K562 (cell line): ENCODE results near the gene TMEM203. TPM values are rescaled to one million over a fixed set of nuclear protein-coding genes. Genes with fewer than 3 reads are reported as not detected.
A peak's percentile ranks its signal among the peaks of the same experiment; 100 is the strongest.

Experiments
- BHLHE40 ChIP-seq: IDR thresholded peaks from 2 replicates; pipeline ENCODE4 v1.6.1; 2011; ENCODE audit warnings: low read length, improper control_type of control experiment
- CHD1 ChIP-seq: fragments of 200-600 bp; sonication (generic); IDR thresholded peaks from one replicate; pipeline ENCODE4 v1.6.1; 2012; ENCODE audit warnings: mild to moderate bottlenecking, moderate library complexity, low read length, inconsistent platforms
- CHD2 ChIP-seq: IDR thresholded peaks from 2 replicates; pipeline ENCODE4 v1.6.1; 2011; ENCODE audit warnings: low read depth, low read length
- FOXJ3 ChIP-seq: sonication (generic); formaldehyde crosslinking; IDR thresholded peaks from 2 replicates; pipeline ENCODE4 v1.4.0; 2020; ENCODE audit warnings: mild to moderate bottlenecking, missing genetic modification reagents
- GTF3C2 ChIP-seq: IDR thresholded peaks from 3 replicates; pipeline ENCODE4 v1.6.1; 2011; ENCODE audit warnings: borderline replicate concordance, mild to moderate bottlenecking, moderate library complexity; ENCODE audit not compliant: insufficient read length; ENCODE audit errors: extremely low read depth
- KLF13 ChIP-seq: fragments of 450-650 bp; IDR thresholded peaks from 2 replicates; pipeline ENCODE4 v1.6.1; 2016; ENCODE audit warnings: missing genetic modification characterization, low read depth, mild to moderate bottlenecking, missing compliant biosample characterization, moderate library complexity, borderline replicate concordance
- LCOR ChIP-seq: sonication (generic); formaldehyde crosslinking; IDR thresholded peaks from 2 replicates; pipeline ENCODE4 v1.8.0; 2022; ENCODE audit warnings: mild to moderate bottlenecking, missing genetic modification reagents
- PRPF4 ChIP-seq: fragments of 200-400 bp; formaldehyde crosslinking; IDR thresholded peaks from one replicate; pipeline ENCODE4 v1.6.1; 2017; ENCODE audit warnings: low read length, low read depth, mild to moderate bottlenecking; ENCODE audit not compliant: insufficient read depth, poor library complexity, severe bottlenecking
- RUNX1 ChIP-seq: sonication (generic); IDR thresholded peaks from 2 replicates; pipeline ENCODE4 v1.6.1; 2016; ENCODE audit warnings: antibody characterized with exemption, low read depth
- SFPQ ChIP-seq: fragments of 200-400 bp; formaldehyde crosslinking; IDR thresholded peaks from 2 replicates; pipeline ENCODE4 v1.6.1; 2017; ENCODE audit warnings: mild to moderate bottlenecking, low read depth, low read length, moderate library complexity
- SIN3B ChIP-seq: fragments of 450-650 bp; IDR thresholded peaks from 2 replicates; pipeline ENCODE4 v1.6.1; 2017; ENCODE audit warnings: low read depth, mild to moderate bottlenecking, moderate library complexity
- SOX6 ChIP-seq: fragments of 450-650 bp; IDR thresholded peaks from 2 replicates; pipeline ENCODE4 v1.6.1; 2014; ENCODE audit warnings: mild to moderate bottlenecking
- SP2 ChIP-seq: IDR thresholded peaks from 2 replicates; pipeline ENCODE4 v1.6.1; 2011; ENCODE audit warnings: mild to moderate bottlenecking, low read depth, low read length, moderate library complexity; ENCODE audit not compliant: poor library complexity, severe bottlenecking; ENCODE audit errors: extremely low read depth
- TBL1XR1 ChIP-seq, 2 experiments: IDR thresholded peaks; 2 replicates each; pipeline ENCODE4 v1.6.1; 2012; ENCODE audit warnings: improper control_type of control experiment in 2 of 2, low read length in 2 of 2, mild to moderate bottlenecking in 1 of 2
- ZNF143 ChIP-seq: sonication (generic); formaldehyde crosslinking; IDR thresholded peaks from 2 replicates; pipeline ENCODE4 v1.9.0; 2022; ENCODE audit warnings: mild to moderate bottlenecking, missing genetic modification reagents
- ZNF780A ChIP-seq: fragments of 250-450 bp; sonication (Bioruptor Pico); IDR thresholded peaks from 2 replicates; pipeline ENCODE4 v1.5.0; 2021; ENCODE audit warnings: mild to moderate bottlenecking
- polyA plus RNA-seq, 8 experiments: library from polyadenylated mRNA; depleted of rRNA in 4 of 8; stranded (reverse) in 5 of 8; unstranded in 3 of 8; fragments of >200 nt; fragmentation: Nextera tagmentation in 2 of 8; fragmentation: Illumina TruSeq in 1 of 8; extraction: Ambion mirVana in 2 of 8; extraction: Trizol in 1 of 8; gene quantifications; 2 replicates each; pipeline versions ENCODE4 v1.2.1 to v1.2.3, GENCODE V29; 2011 to 2014; ENCODE audit warnings: inconsistent platforms in 1 of 8, missing spikeins in 1 of 8
- total RNA-seq, 7 experiments: library from RNA; depleted of rRNA in 6 of 7; stranded (reverse); fragments of >200 nt in 6 of 7; fragmentation: Illumina TruSeq in 2 of 7; extraction: Trizol in 2 of 7; gene quantifications; 2 replicates each; pipeline versions ENCODE4 v1.2.1 to v1.2.3, GENCODE V29; 2011 to 2021; ENCODE audit warnings: low replicate concordance in 1 of 7
- TF ChIP-seq, protein P1 (sequence below): sonication (generic); formaldehyde crosslinking; IDR thresholded peaks from 2 replicates; pipeline ENCODE4 v1.8.1; 2023; ENCODE audit warnings: missing genetic modification reagents, mild to moderate bottlenecking, borderline replicate concordance

TMEM203 gene
- total and polyA plus RNA-seq, 9 of the 15 experiments (the other 6 are each of a cell fraction or from before 2014, with no cell fraction given), result 8.8 to 59.5 (median 37.6) TPM

DNA sequence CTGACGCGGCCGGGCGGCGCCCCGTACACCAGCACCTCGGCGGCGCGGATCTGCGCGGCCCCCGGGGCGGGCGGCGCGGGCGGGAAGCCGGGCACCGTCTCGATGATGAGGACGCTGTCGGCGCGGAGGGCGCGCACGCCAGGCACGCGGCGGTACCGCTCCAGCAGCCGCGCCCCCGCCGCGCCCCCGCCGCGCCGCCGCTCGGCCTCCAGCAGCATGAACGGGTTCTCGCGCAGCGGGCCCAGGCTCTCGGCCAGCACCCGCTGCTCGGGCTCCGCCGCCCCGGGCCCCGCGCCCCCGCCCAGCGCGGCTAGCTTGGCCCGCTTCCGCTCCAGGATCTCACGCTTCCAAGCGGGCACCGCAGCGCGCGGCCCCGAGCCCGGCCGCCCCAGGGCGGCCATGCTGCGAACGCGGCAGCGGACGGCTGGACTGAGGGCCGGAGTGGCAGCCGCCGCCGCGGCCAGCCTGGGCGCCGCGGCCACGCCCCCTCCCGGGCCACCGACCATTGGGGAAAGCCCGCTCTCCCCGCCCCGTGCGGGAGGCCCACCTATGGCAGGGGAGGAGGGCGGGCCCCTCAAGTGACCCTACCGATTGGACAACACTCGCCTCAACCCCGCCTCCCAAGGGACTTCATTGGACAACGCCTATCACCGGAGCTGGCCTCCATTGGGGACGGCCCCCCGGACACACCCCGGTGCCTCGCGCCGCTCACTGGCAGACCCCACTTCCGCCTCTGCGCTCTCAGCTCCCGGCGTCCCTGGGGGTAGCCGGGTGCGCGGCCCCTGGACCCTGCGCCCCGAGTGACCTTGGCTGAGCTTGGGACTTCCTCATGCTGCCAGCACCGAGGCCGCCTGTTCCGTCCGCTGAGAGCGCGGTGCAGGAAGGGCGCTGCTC lies 4.9 kb downstream of the TMEM203 start, which contains the start of gene TPRN (continued):
- TF ChIP-seq LCOR (CRISPR knock-in tag) (no peak), RUNX1 (no peak), CHD2 (peak; percentile 84), GTF3C2 (no peak), FOXJ3 (no peak), KLF13 (tag) (no peak), BHLHE40 (no peak), CHD1 (no peak), SOX6 (0 out of 2 replicates have a peak, but pooled peaks have one; percentile 14), ZNF143 (CRISPR knock-in tag) (no peak), ZNF780A (no peak), TBL1XR1 (IDR thresholded peaks at IDR 0.05; ENCODE audit: low read length in 2 of 2) (no peak), SP2 (peak; percentile 86), SFPQ (no peak), PRPF4 (no peak), SIN3B (peak; percentile 68)
- TF ChIP-seq, protein P1, sequence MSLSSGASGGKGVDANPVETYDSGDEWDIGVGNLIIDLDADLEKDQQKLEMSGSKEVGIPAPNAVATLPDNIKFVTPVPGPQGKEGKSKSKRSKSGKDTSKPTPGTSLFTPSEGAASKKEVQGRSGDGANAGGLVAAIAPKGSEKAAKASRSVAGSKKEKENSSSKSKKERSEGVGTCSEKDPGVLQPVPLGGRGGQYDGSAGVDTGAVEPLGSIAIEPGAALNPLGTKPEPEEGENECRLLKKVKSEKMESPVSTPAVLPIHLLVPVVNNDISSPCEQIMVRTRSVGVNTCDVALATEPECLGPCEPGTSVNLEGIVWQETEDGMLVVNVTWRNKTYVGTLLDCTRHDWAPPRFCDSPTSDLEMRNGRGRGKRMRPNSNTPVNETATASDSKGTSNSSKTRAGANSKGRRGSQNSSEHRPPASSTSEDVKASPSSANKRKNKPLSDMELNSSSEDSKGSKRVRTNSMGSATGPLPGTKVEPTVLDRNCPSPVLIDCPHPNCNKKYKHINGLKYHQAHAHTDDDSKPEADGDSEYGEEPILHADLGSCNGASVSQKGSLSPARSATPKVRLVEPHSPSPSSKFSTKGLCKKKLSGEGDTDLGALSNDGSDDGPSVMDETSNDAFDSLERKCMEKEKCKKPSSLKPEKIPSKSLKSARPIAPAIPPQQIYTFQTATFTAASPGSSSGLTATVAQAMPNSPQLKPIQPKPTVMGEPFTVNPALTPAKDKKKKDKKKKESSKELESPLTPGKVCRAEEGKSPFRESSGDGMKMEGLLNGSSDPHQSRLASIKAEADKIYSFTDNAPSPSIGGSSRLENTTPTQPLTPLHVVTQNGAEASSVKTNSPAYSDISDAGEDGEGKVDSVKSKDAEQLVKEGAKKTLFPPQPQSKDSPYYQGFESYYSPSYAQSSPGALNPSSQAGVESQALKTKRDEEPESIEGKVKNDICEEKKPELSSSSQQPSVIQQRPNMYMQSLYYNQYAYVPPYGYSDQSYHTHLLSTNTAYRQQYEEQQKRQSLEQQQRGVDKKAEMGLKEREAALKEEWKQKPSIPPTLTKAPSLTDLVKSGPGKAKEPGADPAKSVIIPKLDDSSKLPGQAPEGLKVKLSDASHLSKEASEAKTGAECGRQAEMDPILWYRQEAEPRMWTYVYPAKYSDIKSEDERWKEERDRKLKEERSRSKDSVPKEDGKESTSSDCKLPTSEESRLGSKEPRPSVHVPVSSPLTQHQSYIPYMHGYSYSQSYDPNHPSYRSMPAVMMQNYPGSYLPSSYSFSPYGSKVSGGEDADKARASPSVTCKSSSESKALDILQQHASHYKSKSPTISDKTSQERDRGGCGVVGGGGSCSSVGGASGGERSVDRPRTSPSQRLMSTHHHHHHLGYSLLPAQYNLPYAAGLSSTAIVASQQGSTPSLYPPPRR (CRISPR knock-in tag), result no peak
